ENCODE results near the gene NT5DC2.
"Not testable (repeated sequence)": the region's sequence is repeated elsewhere in the genome, so short reads cannot be mapped to it uniquely, and the experiment has no call there.

The NT5DC2 gene

DNA sequence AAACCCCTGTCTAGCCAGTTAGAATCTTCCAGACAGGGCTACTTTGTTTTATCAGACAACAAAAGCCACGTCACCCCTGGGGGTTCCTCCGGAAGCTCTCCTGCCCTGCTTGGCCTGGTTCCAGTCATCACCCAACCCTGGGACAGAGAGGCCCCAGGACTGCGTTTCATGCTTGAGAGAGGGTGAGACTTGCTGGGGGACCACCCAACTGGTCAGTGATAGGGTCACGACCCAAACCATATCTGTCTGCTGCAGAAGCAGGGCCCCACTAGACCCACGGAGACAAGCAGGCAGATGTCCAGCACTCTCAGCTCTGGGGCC, 1.2 kb downstream of the NT5DC2 start:
- Mint-ChIP-seq H3K4me3 (peak overlapping the region; percentile 77 to 84), H3K4me1 (peaks cover 14 to 30% of the 10 kb centered on the region in 2 donors), H3K9me3 (no peaks in the 10 kb centered on the region), H3K27me3 (no peaks in the 10 kb centered on the region), H3K36me3 (peaks cover 6 to 12% of the 10 kb centered on the region in 2 donors), H3K27ac (peak overlapping the region; percentile 84)
- ATAC-seq (replicated peaks) = no peak
- no peak for DNase-seq

DNA sequence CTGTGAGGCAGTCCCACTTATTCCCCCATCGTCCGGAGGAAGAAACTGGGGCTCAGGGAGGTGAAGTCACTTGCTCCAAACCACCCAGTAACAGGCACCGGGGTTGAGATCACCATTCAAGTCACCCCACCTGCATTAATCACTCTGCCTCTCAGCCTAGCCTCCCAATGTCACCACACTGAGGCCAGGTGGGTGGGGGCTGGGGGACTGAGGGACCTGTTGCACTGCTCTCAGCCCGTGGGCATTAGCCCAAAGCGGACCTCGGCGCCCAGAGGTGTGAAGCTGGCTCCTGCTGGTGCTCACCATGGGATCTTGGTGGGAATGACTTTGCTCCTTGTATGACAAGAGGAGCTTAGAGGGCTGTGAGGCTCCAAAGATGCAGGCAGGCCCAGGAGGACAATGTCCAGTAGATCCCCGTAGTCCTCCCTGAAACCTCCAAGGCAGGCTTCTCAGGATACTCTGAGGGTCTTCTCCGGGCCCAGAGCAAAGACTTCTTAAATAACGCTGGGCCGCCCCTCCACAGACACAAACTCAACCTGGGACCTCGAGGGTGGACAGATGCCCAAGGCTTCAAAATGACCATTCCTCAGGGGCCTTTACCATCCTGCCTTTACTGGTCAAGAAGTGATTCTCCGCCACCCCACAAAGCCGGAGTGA, 1.7 kb downstream of the NT5DC2 start:
- ATAC-seq (replicated peaks) (no peak), DNase-seq (no peak)
- Mint-ChIP-seq H3K27ac (no peak overlapping the region), H3K9me3 (no peaks in the 10 kb centered on the region), H3K4me1 (peaks cover 12 to 27% of the 10 kb centered on the region in 2 donors), H3K4me3 (peak overlapping the region in 1 of 2 donors; percentile 84), H3K27me3 (no peaks in the 10 kb centered on the region), H3K36me3 (peaks cover 4 to 15% of the 10 kb centered on the region in 2 donors)

DNA sequence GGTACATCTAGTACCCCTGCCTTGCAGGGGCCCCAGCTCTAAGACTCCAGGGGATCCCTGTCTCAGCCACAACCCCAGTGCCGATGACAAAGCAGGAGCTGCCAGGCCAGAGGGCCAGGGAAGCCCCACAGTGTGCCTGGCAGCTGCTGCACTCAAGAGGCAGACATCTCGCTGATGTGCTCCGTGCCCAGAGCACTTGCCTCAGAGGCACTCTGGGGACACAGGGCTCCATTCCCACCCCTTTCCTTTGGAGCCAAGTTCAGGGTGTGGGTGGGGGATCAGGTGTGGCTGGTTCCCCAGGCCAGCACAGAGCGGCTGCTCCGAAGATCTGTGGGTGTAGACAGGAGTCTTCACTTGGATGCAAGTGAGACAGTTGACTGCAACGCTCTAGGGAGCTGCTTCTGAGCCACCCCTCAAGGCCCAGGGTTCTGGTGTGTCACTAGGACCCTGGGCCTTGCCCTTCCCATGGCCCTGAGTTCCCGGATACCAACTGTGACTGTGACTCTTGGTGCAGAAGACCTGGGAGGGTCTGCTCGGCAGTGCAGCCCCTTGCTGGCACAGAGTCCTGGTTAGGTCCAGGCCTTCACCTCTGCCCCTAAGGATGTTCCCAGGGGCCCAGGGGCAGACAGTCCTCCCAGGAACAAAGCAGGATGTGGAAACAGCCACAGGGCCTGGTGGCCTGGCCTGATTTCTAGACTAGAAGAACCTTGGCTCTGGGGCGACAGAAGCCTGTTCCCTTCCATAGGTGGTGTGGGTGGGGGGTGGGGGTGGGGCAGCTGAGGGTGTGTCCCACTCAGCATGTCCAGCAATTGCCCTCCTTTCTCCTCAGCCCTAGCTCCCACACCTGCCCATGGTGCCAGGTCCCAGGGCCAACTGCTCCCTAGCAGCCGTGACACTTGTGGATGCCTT, 2.5 kb downstream of the NT5DC2 start:
- DNase-seq = no peak
- ATAC-seq (replicated peaks) = no peak
- Mint-ChIP-seq H3K9me3 (no peaks in the 10 kb centered on the region), H3K27ac (no peak overlapping the region), H3K4me3 (no peak overlapping the region), H3K36me3 (peaks cover 2 to 13% of the 10 kb centered on the region in 2 donors), H3K4me1 (peaks cover 11 to 21% of the 10 kb centered on the region in 2 donors), H3K27me3 (no peaks in the 10 kb centered on the region)

DNA sequence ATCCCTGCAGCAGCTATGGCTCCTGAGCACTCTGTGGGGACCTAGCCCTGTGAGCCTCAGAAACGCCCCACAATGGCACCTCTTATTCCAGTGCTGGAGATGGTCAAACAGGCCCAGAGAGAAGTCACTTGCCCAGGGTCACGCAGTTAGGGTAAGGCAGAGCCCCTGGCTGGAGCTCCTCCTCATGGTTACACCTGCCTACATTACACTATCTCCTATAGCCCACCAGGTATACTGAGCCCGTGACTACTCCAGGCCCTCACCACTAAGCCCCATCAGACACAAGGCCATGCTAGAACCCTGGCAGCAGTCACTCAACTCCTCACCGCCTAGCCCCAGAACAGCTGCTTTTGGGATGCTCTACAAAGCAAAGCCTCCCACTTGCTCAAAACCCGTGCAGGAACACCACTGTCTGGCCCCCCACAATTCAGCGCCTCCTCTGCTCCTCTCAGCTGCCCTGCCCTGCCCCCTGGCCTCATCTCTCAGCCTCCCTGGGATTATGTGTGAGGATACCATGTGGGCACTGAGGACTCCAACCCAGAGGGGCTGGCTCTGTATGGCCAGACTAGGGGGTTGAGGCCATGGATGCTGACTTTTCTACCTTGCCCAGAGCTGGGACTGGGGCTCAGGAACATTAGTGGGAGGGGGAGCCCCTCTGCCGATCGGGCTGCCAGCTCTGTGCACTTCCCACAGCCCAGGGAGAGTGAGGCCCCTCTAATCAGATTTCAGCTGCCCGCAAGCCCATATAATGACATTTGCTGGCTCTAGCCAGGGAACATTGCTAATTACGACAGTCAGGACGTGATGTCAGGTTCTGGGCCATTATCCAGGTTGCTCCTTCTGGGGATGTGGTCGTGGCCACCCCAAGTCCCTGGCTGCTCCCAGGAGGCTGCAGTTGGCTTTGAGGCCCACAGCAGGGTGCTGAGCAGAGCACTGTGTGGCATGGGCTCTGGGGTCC, 4.0 kb downstream of the NT5DC2 start:
- DNase-seq (no peak), ATAC-seq (replicated peaks) (no peak)
- H3K9me3 Mint-ChIP-seq = no peaks in the 10 kb centered on the region
- H3K36me3 Mint-ChIP-seq = peaks cover 3 to 18% of the 10 kb centered on the region in 2 donors
- H3K4me1 Mint-ChIP-seq = peaks cover 5 to 16% of the 10 kb centered on the region in 2 donors
- H3K27me3 Mint-ChIP-seq = no peaks in the 10 kb centered on the region
- no peak overlapping the region for H3K27ac Mint-ChIP-seq
- no peak overlapping the region for H3K4me3 Mint-ChIP-seq

DNA sequence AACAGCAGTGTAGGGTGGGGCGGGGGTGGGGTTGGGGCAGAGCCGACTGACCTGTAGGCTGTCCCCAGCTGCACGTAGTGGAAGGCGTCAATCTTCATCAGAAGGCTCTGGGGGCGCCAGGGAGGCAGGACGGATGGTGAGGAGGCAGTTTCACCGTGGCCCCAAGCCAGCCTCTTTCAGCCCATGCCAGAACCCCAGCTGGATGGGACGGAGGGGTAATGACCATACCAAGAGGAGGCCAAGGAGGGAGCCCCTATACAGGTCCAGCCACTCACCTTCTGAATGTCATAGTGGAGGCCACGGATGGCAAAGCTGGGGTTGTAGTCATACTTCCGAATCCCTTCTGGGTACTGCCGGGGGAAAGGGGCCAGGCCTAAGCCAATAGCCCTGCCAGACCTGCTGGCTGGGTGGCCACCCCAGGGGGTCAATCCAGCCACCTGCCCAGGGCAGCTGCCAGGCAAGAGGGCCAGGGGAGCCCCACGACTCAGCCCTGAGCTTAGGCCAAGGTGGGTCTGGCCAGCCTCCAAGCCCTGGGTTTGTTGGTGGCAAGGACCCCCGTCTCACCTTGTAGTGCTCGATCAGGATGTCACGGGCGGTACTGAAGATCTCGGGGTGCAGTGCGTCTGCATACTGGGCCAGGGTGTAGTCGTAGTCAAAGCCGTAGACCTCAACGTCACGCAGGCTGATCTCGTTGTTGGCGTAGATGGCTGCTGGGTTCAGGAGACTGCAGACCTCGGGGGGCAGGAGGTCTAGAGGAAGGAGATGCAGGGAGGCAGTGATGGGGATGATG, 4.9 kb downstream of the NT5DC2 start:
- peaks cover 10 to 27% of the 10 kb centered on the region in 2 donors for H3K36me3 Mint-ChIP-seq
- H3K4me3 Mint-ChIP-seq = no peak overlapping the region

DNA sequence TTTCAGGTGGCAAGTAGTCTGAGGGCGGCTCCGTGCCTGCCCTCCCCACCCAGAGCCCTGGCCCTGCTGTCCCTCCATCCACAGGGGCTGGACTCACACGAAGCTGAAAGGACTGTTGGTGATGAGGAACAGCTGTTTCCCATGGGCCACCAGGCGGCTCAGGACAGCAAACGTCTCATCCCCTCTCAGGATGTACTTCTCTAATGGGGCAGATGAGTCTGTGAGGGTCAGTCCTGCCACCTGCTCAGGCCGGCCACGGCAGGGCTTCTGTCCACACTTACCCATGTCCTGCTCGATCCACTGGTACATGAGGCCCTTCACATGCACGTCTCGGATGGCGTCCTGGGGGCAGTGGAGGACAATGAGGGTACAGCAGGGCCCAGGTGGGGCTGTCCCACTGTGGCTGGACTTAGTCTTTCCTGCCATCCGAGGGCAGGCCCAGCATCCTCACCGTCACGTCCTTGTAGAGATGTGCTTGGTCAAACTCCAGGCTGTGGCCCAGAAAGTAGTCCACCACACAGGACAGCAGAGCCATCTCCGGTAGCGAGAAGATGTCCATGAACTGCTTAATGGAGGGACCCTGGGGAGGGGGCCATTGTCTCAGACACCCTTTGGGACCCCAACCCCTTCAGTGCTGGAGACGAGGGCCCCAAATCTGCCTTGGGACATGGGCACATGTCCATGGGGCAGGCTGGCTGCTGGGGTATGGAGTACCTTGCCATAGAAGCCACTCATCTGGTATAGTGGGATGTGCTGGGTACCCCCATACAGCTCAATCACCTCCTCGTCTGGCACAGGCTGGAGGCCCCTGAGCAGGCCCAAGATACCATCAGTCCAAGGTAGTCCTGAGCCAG, 5.7 kb downstream of the NT5DC2 start:
- H3K4me3 Mint-ChIP-seq = no peak overlapping the region
- ATAC-seq (replicated peaks) (no peak), DNase-seq (no peak)
- H3K36me3 Mint-ChIP-seq = peaks cover 10 to 28% of the 10 kb centered on the region in 2 donors
- H3K4me1 Mint-ChIP-seq = peaks cover 5 to 9% of the 10 kb centered on the region in 2 donors
- no peak overlapping the region for H3K27ac Mint-ChIP-seq
- H3K27me3 Mint-ChIP-seq = no peaks in the 10 kb centered on the region
- peaks cover 0 to 2% of the 10 kb centered on the region in 2 donors for H3K9me3 Mint-ChIP-seq

More for the DNA sequence above, 4.9 kb downstream of the NT5DC2 start:
- Mint-ChIP-seq H3K27me3 (no peaks in the 10 kb centered on the region), H3K4me1 (peaks cover 5 to 10% of the 10 kb centered on the region in 2 donors), H3K9me3 (peaks cover 0 to 2% of the 10 kb centered on the region in 2 donors), H3K27ac (no peak overlapping the region)
- no peak for DNase-seq
- ATAC-seq (replicated peaks) = no peak

DNA sequence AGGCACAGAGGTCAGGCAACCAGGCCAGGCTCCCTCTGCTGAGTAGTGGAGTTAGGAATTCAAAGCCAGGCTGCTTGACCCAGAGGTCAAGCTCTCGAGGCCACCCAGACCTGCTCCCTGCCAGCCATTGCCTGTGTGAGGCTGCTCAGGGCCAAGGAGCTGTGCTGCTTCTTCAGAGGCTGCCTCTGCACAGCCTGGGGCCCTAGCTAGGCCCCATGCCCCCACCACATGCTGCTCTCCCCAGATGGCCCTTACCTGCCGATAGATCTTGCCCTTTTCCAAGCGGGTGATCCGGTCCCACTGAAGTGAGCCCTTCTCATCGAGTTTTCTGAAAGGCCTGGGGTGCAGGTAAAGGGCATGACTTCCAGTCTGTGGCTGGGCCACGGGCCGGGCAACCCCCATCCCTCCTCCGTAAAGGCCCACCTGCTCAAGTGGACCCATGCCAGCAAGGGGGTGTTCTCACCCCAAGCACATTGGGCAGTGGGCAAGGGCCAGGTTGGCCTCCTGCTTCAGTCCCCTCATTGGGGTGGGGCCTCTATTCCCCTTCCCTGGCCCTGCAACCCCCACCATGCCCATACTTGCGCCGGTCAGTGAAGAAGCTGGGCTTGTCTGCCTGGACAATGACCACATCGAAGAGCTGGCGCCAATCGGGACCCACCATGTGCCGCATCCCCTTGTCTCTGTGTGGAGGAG, 6.5 kb downstream of the NT5DC2 start:
- no peak for DNase-seq
- Mint-ChIP-seq H3K4me1 (peaks cover 0 to 1% of the 10 kb centered on the region in 2 donors), H3K4me3 (no peak overlapping the region), H3K27me3 (no peaks in the 10 kb centered on the region), H3K36me3 (peaks cover 10 to 28% of the 10 kb centered on the region in 2 donors), H3K27ac (no peak overlapping the region), H3K9me3 (peaks cover 0 to 2% of the 10 kb centered on the region in 2 donors)
- ATAC-seq (replicated peaks) = no peak

DNA sequence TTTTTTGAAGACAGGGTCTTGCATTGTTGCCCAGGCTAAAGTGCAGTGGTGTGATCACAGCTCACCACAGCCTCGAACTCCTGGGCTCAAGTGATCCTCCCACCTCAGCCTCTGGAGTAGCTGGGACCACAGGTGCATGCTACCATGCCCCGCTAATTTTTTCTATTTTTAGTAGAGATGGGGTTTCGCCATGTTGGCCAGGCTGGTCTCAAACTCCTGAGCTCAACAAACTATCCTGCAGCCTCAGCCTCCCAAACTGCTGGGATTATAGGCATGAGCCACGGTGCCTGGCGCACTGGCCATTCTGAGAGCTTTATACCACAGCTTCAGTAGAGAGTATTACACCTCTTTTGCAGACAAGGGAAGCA, 7.0 kb downstream of the NT5DC2 start:
- H3K4me1 Mint-ChIP-seq; H3K4me3 Mint-ChIP-seq; H3K27ac Mint-ChIP-seq; ATAC-seq (replicated peaks); H3K9me3 Mint-ChIP-seq; DNase-seq; H3K27me3 Mint-ChIP-seq: not testable (repeated sequence)
- peaks cover 10 to 28% of the 10 kb centered on the region in 2 donors for H3K36me3 Mint-ChIP-seq

DNA sequence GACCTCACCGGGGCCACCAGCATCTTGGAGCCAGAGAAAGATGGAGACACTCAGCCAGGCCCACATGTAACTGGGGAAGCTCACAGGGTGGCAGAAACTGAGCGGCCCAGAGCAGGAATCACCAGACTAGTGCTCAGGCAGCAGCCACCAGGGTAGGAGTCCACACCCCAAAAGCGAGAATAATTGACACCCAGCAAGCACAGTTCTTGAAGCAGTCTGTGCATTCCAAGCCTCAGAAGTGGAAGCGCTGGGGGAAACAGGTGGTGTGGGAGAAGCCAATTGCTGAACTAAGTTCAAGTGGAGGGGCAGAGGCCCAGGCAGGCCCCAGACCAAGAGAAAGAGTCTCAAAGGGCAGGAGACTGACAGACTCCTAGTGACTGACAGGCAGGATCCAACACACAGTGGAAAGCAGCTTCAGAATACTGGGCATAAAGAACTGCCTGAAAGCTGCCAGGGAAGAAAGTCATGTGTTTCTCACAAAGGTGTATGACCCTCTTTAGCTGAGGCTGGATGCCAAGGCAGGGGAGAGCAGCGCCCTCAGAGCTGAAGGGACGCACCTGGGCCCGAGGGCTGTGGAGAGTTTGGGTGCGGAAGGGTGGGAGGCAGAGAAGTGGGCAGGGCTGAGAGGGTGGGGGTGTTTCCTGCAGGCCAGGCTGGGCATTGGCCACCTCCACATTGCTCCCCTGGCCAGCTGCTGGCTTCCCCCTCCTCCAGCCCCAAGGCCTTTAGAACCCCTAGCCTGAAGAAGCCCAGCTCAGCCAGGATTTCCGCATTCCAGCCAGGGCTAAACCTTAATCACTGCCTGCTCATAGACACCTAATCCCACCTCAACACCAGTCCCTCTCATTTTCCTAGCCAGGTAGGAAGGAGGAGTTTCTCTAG, 7.7 kb downstream of the NT5DC2 start:
- Mint-ChIP-seq H3K27ac (no peak overlapping the region), H3K27me3 (no peaks in the 10 kb centered on the region), H3K36me3 (peaks cover 10 to 28% of the 10 kb centered on the region in 2 donors), H3K4me3 (no peak overlapping the region), H3K9me3 (peaks cover 0 to 2% of the 10 kb centered on the region in 2 donors), H3K4me1 (no peaks in the 10 kb centered on the region)
- no peak for DNase-seq
- no peak for ATAC-seq (replicated peaks)

DNA sequence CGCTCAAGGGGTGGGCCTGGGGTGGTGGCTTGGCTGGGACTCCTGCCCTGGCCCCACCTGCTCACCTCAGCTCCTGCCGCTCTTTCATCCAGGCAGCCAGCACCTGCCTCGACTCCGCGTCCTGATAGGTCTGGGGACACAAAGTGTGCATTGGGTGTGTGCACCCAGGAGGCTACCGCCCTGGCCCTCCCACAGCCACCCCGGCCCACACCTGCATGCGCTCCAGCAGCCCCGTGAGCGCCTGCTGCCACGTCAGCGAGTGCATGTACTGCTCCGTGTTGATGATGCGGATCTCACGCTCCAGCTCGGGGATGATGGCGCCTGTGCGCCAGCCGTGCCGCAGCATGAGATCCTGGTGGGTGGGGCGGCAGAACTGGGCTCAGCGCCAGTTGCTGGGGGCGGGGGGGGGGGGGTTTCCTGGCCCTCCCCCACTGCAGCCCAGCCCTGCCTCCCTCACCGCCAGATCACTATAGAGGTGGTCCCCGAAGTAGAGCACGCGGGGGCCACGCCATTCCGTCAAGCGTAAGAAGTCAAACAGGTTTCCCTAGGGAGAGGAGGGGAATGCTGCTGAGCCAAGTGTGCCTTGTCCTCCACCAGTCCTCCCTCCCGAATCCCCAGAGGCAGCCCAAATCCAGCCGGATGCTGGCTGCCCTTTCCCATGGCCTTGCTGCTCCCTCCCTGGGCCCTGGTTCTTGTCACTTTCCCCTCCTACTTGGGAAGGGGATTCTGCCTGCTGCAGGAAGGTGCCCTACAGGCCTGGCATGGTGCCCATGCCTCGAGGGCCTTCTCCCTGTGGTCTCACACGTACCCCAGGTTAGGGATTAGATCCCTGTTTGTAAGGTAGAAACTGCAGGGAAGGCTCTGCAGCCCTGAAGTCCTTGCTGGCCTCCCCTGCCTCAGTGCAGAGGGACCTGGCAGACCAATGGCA, 8.6 kb downstream of the NT5DC2 start:
- ATAC-seq (replicated peaks) = no peak
- DNase-seq = no peak
- H3K27ac Mint-ChIP-seq = no peak overlapping the region
- H3K27me3 Mint-ChIP-seq = no peaks in the 10 kb centered on the region
- H3K36me3 Mint-ChIP-seq = peaks cover 10 to 28% of the 10 kb centered on the region in 2 donors
- H3K9me3 Mint-ChIP-seq = peaks cover 0 to 2% of the 10 kb centered on the region in 2 donors
- no peaks in the 10 kb centered on the region for H3K4me1 Mint-ChIP-seq
- no peak overlapping the region for H3K4me3 Mint-ChIP-seq

DNA sequence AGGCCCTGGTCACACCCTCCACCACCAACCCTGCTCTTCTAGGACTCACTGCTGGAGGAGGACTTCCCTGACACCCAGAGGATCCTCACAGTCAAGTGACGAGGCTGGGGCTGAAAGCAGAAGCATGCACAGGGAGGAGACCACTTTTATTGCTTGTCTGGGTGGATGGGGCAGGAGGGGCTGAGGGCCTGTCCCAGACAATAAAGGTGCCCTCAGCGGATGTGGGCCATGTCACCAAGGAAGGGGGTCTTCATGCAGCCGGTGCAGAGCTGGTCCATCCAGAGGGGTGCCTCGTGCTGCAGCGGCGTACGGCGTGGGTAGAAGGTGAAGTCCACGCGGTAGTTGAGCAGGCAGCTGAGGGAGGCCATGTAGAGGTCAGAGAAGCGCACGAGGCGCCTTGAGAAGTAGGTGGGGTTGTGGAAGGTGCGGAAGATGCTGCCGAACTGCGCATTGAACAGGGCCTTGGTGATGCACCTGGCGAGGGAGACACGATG, 9.4 kb downstream of the NT5DC2 start:
- Mint-ChIP-seq H3K36me3 (peaks cover 10 to 28% of the 10 kb centered on the region in 2 donors), H3K9me3 (peaks cover 0 to 2% of the 10 kb centered on the region in 2 donors), H3K4me3 (no peak overlapping the region), H3K27ac (no peak overlapping the region), H3K27me3 (no peaks in the 10 kb centered on the region), H3K4me1 (no peaks in the 10 kb centered on the region)
- no peak for DNase-seq
- ATAC-seq (replicated peaks) = no peak
